ENCODE results near the gene CDH23.
A peak's percentile ranks its signal among the peaks of the same experiment; 100 is the strongest.
"Not testable (repeated sequence)": the region's sequence is repeated elsewhere in the genome, so short reads cannot be mapped to it uniquely, and the experiment has no call there.

Gene CDH23

GRCh38 chr10:71396711-71397295, at the start of gene CDH23:
Gene CDH23, plus strand, starts transcription at chr10:71396920. Its CDS starts 42,912 bp downstream, at chr10:71439832.
- peak; percentile 57 for DNase-seq

GRCh38 chr10:71347587-71348395, 48.9 kb upstream of the CDH23 start:
- peak; percentile 77 for DNase-seq

- DNase-seq: no peak
Measured at GRCh38 chr10:71348850-71349249, 47.9 kb upstream of the CDH23 start.

- no peak for DNase-seq
Measured at GRCh38 chr10:71349406-71349805, 47.3 kb upstream of the CDH23 start.

GRCh38 chr10:71351087-71351486, 45.6 kb upstream of the CDH23 start:
- no peak for DNase-seq

- DNase-seq: no peak
Measured at GRCh38 chr10:71351628-71352319, 44.9 kb upstream of the CDH23 start.

- DNase-seq: no peak
Measured at GRCh38 chr10:71353639-71354038, 43.1 kb upstream of the CDH23 start.

- no peak for DNase-seq
Measured at GRCh38 chr10:71354776-71355175, 41.9 kb upstream of the CDH23 start.

GRCh38 chr10:71355886-71356285, 40.8 kb upstream of the CDH23 start:
- DNase-seq: no peak

- DNase-seq: no peak
Measured at GRCh38 chr10:71357792-71358265, 38.9 kb upstream of the CDH23 start.

- DNase-seq: no peak
Measured at GRCh38 chr10:71358277-71358676, 38.4 kb upstream of the CDH23 start.

- not testable (repeated sequence) for DNase-seq
Measured at GRCh38 chr10:71358906-71359305, 37.8 kb upstream of the CDH23 start.

GRCh38 chr10:71359364-71360046, 37.2 kb upstream of the CDH23 start:
- no peak for DNase-seq

GRCh38 chr10:71360735-71361134, 36.0 kb upstream of the CDH23 start:
- no peak for DNase-seq

- no peak for DNase-seq
Measured at GRCh38 chr10:71361581-71361980, 35.1 kb upstream of the CDH23 start.

GRCh38 chr10:71362141-71362540, 34.6 kb upstream of the CDH23 start:
- no peak for DNase-seq

- DNase-seq: no peak
Measured at GRCh38 chr10:71363936-71364335, 32.8 kb upstream of the CDH23 start.

GRCh38 chr10:71365366-71365765, 31.4 kb upstream of the CDH23 start:
- no peak for DNase-seq

- DNase-seq: no peak
Measured at GRCh38 chr10:71366690-71367089, 30.0 kb upstream of the CDH23 start.

- DNase-seq: no peak
Measured at GRCh38 chr10:71367271-71367670, 29.4 kb upstream of the CDH23 start.

GRCh38 chr10:71368176-71368575, 28.5 kb upstream of the CDH23 start:
- no peak for DNase-seq

- no peak for DNase-seq
Measured at GRCh38 chr10:71368643-71369042, 28.1 kb upstream of the CDH23 start.

GRCh38 chr10:71369602-71370001, 27.1 kb upstream of the CDH23 start:
- no peak for DNase-seq
